ENCODE results near the gene SLC38A3.

Gene SLC38A3

GRCh38 chr3:50171540-50172301 is 33.4 kb upstream of the SLC38A3 start:
- no peak overlapping the region for H3K56ac ChIP-seq (ENCODE audit: low read length)
- H4K8ac ChIP-seq (ENCODE audit: low read depth, low read length): no peak overlapping the region
- H3K4me1 ChIP-seq (ENCODE audit: control insufficient read depth, low read depth, low read length): peaks cover 18% of the 10 kb centered on the region
- H4K5ac ChIP-seq (ENCODE audit: low read length): no peak overlapping the region
- H3K18ac ChIP-seq (ENCODE audit: low read length): no peak overlapping the region
- H3K4me3 ChIP-seq (ENCODE audit: low read length): no peak overlapping the region
- no CpG with 5 or more reads among the region's 21 CpGs for WGBS (ENCODE audit: extremely low coverage, insufficient coverage, low lambda C conversion rate)
- peaks cover 28% of the 10 kb centered on the region for H3K79me1 ChIP-seq (ENCODE audit: low read length)
- no peak overlapping the region for H3K27ac ChIP-seq (ENCODE audit: low read depth, low read length)
- H2BK15ac ChIP-seq (replicated peaks; ENCODE audit: low read depth): no peak overlapping the region
- H3K4ac ChIP-seq (ENCODE audit: low read depth, low read length): no peak overlapping the region
- no peak overlapping the region for H2BK120ac ChIP-seq (ENCODE audit: low read depth, low read length)
- DNase-seq: no peak
- no peak overlapping the region for H3K4me2 ChIP-seq (ENCODE audit: low read length)
- H3K79me2 ChIP-seq (ENCODE audit: control insufficient read depth, insufficient read depth, low read length): peaks cover 13% of the 10 kb centered on the region
- H3K27me3 ChIP-seq (ENCODE audit: insufficient read depth, low read length, poor library complexity): no peaks in the 10 kb centered on the region
- H2AK5ac ChIP-seq (ENCODE audit: low read length): no peak overlapping the region
- H3K36me3 ChIP-seq (ENCODE audit: control insufficient read depth, insufficient read depth, low read length): peaks cover 2% of the 10 kb centered on the region
- H3K9ac ChIP-seq (ENCODE audit: low read length): no peak overlapping the region
- H3K23ac ChIP-seq (ENCODE audit: low read length): no peak overlapping the region
- no peak overlapping the region for H2BK5ac ChIP-seq (ENCODE audit: low read length)

- H3K18ac ChIP-seq (ENCODE audit: low read length): no peak overlapping the region
- no peak overlapping the region for H3K9ac ChIP-seq (ENCODE audit: low read length)
- no CpG with 5 or more reads among the region's 8 CpGs for WGBS (ENCODE audit: extremely low coverage, insufficient coverage, low lambda C conversion rate)
- H3K4me2 ChIP-seq (ENCODE audit: low read length): no peak overlapping the region
- no peak overlapping the region for H2BK15ac ChIP-seq (replicated peaks; ENCODE audit: low read depth)
- no peaks in the 10 kb centered on the region for H3K27me3 ChIP-seq (ENCODE audit: insufficient read depth, low read length, poor library complexity)
- peaks cover 10% of the 10 kb centered on the region for H3K4me1 ChIP-seq (ENCODE audit: control insufficient read depth, low read depth, low read length)
- no peak for DNase-seq
- no peak overlapping the region for H2BK120ac ChIP-seq (ENCODE audit: low read depth, low read length)
- H3K4me3 ChIP-seq (ENCODE audit: low read length): no peak overlapping the region
- H3K27ac ChIP-seq (ENCODE audit: low read depth, low read length): no peak overlapping the region
- no peak overlapping the region for H2AK5ac ChIP-seq (ENCODE audit: low read length)
- no peak overlapping the region for H2BK5ac ChIP-seq (ENCODE audit: low read length)
- peaks cover 2% of the 10 kb centered on the region for H3K36me3 ChIP-seq (ENCODE audit: control insufficient read depth, insufficient read depth, low read length)
- H3K79me2 ChIP-seq (ENCODE audit: control insufficient read depth, insufficient read depth, low read length): peaks cover 9% of the 10 kb centered on the region
- H3K4ac ChIP-seq (ENCODE audit: low read depth, low read length): no peak overlapping the region
- H4K8ac ChIP-seq (ENCODE audit: low read depth, low read length): no peak overlapping the region
- peaks cover 23% of the 10 kb centered on the region for H3K79me1 ChIP-seq (ENCODE audit: low read length)
- no peak overlapping the region for H4K5ac ChIP-seq (ENCODE audit: low read length)
- H3K56ac ChIP-seq (ENCODE audit: low read length): no peak overlapping the region
- H3K23ac ChIP-seq (ENCODE audit: low read length): no peak overlapping the region
Measured at GRCh38 chr3:50172626-50173220, 32.3 kb upstream of the SLC38A3 start.

- H3K18ac ChIP-seq (ENCODE audit: low read length): no peak overlapping the region
- no peak overlapping the region for H4K8ac ChIP-seq (ENCODE audit: low read depth, low read length)
- DNase-seq: no peak
- no peak overlapping the region for H3K4me3 ChIP-seq (ENCODE audit: low read length)
- no peak overlapping the region for H2BK120ac ChIP-seq (ENCODE audit: low read depth, low read length)
- no peak overlapping the region for H3K56ac ChIP-seq (ENCODE audit: low read length)
- no CpG with 5 or more reads among the region's 29 CpGs for WGBS (ENCODE audit: extremely low coverage, insufficient coverage, low lambda C conversion rate)
- H3K79me1 ChIP-seq (ENCODE audit: low read length): peaks cover 17% of the 10 kb centered on the region
- no peak overlapping the region for H3K9ac ChIP-seq (ENCODE audit: low read length)
- no peak overlapping the region for H2AK5ac ChIP-seq (ENCODE audit: low read length)
- H3K4me2 ChIP-seq (ENCODE audit: low read length): no peak overlapping the region
- H2BK15ac ChIP-seq (replicated peaks; ENCODE audit: low read depth): no peak overlapping the region
- no peak overlapping the region for H3K4ac ChIP-seq (ENCODE audit: low read depth, low read length)
- no peak overlapping the region for H2BK5ac ChIP-seq (ENCODE audit: low read length)
- no peak overlapping the region for H3K23ac ChIP-seq (ENCODE audit: low read length)
- no peaks in the 10 kb centered on the region for H3K27me3 ChIP-seq (ENCODE audit: insufficient read depth, low read length, poor library complexity)
- no peak overlapping the region for H4K5ac ChIP-seq (ENCODE audit: low read length)
- H3K27ac ChIP-seq (ENCODE audit: low read depth, low read length): no peak overlapping the region
- peaks cover 2% of the 10 kb centered on the region for H3K36me3 ChIP-seq (ENCODE audit: control insufficient read depth, insufficient read depth, low read length)
- peaks cover 4% of the 10 kb centered on the region for H3K4me1 ChIP-seq (ENCODE audit: control insufficient read depth, low read depth, low read length)
- peaks cover 3% of the 10 kb centered on the region for H3K79me2 ChIP-seq (ENCODE audit: control insufficient read depth, insufficient read depth, low read length)
Measured at GRCh38 chr3:50173685-50174516, 31.2 kb upstream of the SLC38A3 start.

GRCh38 chr3:50174517-50174895 is 30.6 kb upstream of the SLC38A3 start:
- Histone ChIP-seq H3K79me2 (ENCODE audit: control insufficient read depth, insufficient read depth, low read length) (peaks cover 2% of the 10 kb centered on the region), H3K4me2 (ENCODE audit: low read length) (no peak overlapping the region), H3K18ac (ENCODE audit: low read length) (no peak overlapping the region), H3K79me1 (ENCODE audit: low read length) (peaks cover 14% of the 10 kb centered on the region), H2BK120ac (ENCODE audit: low read depth, low read length) (no peak overlapping the region), H3K4me1 (ENCODE audit: control insufficient read depth, low read depth, low read length) (peaks cover 4% of the 10 kb centered on the region), H3K27ac (ENCODE audit: low read depth, low read length) (no peak overlapping the region), H3K23ac (ENCODE audit: low read length) (no peak overlapping the region), H4K5ac (ENCODE audit: low read length) (no peak overlapping the region), H2BK15ac (replicated peaks; ENCODE audit: low read depth) (no peak overlapping the region), H2BK5ac (ENCODE audit: low read length) (no peak overlapping the region), H3K4me3 (ENCODE audit: low read length) (no peak overlapping the region), H3K27me3 (ENCODE audit: insufficient read depth, low read length, poor library complexity) (no peaks in the 10 kb centered on the region), H2AK5ac (ENCODE audit: low read length) (no peak overlapping the region), H4K8ac (ENCODE audit: low read depth, low read length) (no peak overlapping the region), H3K36me3 (ENCODE audit: control insufficient read depth, insufficient read depth, low read length) (peaks cover 2% of the 10 kb centered on the region), H3K4ac (ENCODE audit: low read depth, low read length) (no peak overlapping the region), H3K56ac (ENCODE audit: low read length) (no peak overlapping the region), H3K9ac (ENCODE audit: low read length) (no peak overlapping the region)
- no CpG with 5 or more reads among the region's 7 CpGs for WGBS (ENCODE audit: extremely low coverage, insufficient coverage, low lambda C conversion rate)
- no peak for DNase-seq

GRCh38 chr3:50174947-50175524 is 30.0 kb upstream of the SLC38A3 start:
- Histone ChIP-seq H3K4me1 (ENCODE audit: control insufficient read depth, low read depth, low read length) (peaks cover 3% of the 10 kb centered on the region), H3K27me3 (ENCODE audit: insufficient read depth, low read length, poor library complexity) (no peaks in the 10 kb centered on the region), H2BK120ac (ENCODE audit: low read depth, low read length) (no peak overlapping the region), H2BK15ac (replicated peaks; ENCODE audit: low read depth) (no peak overlapping the region), H4K5ac (ENCODE audit: low read length) (no peak overlapping the region), H4K8ac (ENCODE audit: low read depth, low read length) (no peak overlapping the region), H3K79me2 (ENCODE audit: control insufficient read depth, insufficient read depth, low read length) (no peaks in the 10 kb centered on the region), H3K79me1 (ENCODE audit: low read length) (peaks cover 11% of the 10 kb centered on the region), H3K4ac (ENCODE audit: low read depth, low read length) (no peak overlapping the region), H3K9ac (ENCODE audit: low read length) (no peak overlapping the region), H3K4me3 (ENCODE audit: low read length) (no peak overlapping the region), H3K18ac (ENCODE audit: low read length) (no peak overlapping the region), H2BK5ac (ENCODE audit: low read length) (no peak overlapping the region), H3K56ac (ENCODE audit: low read length) (no peak overlapping the region), H3K23ac (ENCODE audit: low read length) (no peak overlapping the region), H3K27ac (ENCODE audit: low read depth, low read length) (no peak overlapping the region), H2AK5ac (ENCODE audit: low read length) (no peak overlapping the region), H3K36me3 (ENCODE audit: control insufficient read depth, insufficient read depth, low read length) (peaks cover 2% of the 10 kb centered on the region), H3K4me2 (ENCODE audit: low read length) (no peak overlapping the region)
- no CpG with 5 or more reads among the region's 17 CpGs for WGBS (ENCODE audit: extremely low coverage, insufficient coverage, low lambda C conversion rate)
- DNase-seq: no peak
